ENCODE measurements around the gene ANKIB1.

DNA sequence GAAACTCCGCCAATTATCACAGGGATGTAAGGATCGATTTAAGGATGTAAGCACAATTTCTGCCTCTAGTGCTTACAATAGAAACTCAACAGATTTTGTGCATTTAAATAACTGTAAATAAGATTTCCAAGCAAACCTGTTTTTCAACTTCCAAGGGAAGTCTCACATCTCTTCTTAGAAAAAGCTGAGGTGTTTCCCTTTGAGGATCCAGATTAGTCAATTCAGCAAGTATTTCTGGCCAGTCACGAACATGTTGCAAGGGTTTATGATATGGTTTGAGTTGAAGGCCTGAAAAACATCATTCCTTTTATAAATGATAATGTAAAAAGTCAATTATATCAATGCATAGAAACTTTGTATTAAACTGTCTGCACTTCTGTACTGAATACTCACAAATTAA lies 24.0 kb upstream of the ANKIB1 start:
- TF ChIP-seq POLR2A (IDR thresholded peaks at IDR 0.05; ENCODE audit: low read depth, low read length) = no peak
- TF ChIP-seq POLR2AphosphoS5 (IDR thresholded peaks at IDR 0.05; ENCODE audit: low read depth, low read length) = no peak
- TF ChIP-seq TAF1 (IDR thresholded peaks at IDR 0.05; ENCODE audit: low read depth, low read length) = no peak
- no peak for TF ChIP-seq PAX5 (IDR thresholded peaks at IDR 0.05; ENCODE audit: insufficient read depth, low read length, severe bottlenecking)

Measured in GM12891 (cell line).